HG03565 (cell line): Measurements from ENCODE around the gene CNBP.
"Not testable (repeated sequence)": the region's sequence is repeated elsewhere in the genome, so short reads cannot be mapped to it uniquely, and the experiment has no call there.

Experiments used
- ATAC-seq: cut with Tn5 transposase; IDR thresholded peaks from one replicate; pipeline ENCODE4 v1.9.1; 2021; ENCODE audit warnings: mild to moderate bottlenecking, moderate library complexity; ENCODE audit not compliant: unreplicated experiment

CNBP gene

DNA sequence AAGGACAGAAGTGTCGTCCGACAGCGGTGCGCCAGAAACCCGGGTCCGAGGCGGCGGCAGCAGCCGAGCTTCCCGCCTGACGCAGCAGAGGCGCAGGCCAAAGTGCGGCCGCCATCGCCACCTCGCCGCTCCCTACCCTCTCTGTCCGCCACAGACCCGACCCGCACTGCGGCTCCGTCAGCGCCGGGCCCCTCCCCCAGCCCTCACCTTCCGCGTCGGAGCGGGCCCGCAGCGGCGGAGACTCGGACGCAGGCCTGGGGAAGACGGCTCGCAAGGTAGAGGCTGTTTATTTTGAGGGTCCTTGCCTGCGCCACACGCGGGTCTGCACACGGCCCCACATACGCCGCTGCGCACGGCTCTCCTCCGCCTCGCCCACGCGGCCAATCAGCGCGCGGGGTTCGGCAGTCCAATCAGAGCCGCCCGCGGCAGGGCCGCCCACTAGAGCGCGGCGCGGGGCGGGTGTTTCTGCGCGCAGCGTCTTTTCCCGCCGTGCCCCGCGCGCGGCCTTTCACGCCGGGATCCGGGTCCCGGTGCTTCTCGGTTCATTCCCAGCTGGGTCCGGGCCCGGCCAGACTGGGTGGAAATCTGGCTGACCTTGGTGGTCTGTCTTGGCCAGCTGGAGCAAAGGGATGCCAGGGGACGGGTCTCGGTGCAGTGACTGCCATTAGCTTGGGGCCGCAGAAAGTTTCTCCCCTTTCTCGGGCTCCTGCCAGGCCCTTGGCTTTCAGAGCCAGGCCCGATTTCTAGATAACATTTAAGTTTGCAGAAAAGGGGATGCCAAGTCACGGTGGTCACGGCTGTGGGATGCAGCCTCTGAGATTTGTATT is at the start of gene CNBP:
Gene CNBP, minus strand, starts transcription at position 328 of the 827 bp plus-strand sequence. CDS start 12,139 bp downstream, outside the sequence.
- peak; percentile 82 for ATAC-seq

DNA sequence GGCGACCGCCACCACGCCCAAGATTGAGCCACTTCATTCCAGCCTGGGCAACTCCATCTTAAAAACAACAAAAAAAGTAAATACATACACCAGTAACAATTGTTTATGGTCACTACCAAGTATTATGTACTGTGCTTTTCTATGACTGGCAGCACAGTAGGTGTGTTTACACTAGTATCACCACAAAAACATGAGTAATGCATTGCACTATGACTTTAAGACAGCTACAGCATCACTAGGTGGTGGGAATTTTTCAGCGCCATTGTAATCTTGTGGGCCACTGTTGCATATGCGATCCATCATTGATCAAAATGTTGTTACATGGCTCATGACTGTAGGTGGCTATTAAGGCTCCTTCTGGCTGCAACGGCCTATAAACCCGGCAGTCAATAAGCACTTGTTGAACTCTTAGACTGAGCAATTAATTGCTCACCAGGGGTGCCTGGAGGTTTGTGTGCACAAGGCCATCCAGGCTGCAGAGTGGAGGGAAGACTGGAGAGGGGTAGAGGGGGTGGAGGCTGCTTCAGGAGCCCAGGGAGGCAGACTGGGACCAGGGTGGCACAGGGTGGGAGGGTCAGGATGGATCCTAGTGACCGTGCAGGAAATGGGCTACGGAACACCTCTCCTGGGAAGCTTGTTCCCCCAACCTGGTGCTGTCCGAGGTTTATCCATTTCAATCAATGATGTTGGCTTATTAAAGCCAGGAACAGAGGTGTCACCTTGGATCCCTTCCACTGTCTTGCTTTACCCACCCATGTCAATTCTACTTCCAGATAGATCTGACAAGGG is 47.8 kb upstream of the CNBP start:
- no peak for ATAC-seq

DNA sequence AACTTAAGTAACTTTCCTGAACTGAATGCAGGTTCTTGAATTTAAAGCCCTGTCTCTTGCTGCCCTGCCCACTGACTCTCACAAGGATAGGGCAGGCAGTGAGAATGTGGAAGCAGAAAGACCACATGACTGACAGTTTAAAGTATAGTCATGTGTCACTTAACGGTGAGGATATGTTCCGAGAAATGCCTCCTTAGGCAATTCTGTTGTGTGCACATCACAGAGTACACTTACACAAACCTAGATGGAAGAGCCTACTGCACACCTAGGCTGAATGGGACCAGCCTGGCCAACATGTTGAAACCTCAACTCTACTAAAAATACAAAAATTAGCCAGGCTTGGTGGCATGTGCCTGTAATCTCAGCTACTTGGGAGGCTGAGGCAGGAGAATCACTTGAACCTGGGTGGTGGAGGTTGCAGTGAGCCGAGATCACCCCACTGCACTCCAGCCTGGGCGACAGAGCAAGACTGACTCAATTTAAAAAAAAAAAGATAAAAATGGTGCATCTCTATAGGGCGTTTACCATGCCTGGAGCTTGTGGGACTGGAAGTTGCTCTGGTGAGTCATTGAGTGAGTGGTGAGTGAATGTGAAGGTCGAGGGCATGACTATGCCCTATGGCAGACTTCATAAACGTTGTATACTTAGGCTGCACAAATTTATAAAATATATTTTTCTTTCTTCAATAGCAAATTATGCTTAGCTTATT is 46.8 kb upstream of the CNBP start:
- ATAC-seq = no peak

DNA sequence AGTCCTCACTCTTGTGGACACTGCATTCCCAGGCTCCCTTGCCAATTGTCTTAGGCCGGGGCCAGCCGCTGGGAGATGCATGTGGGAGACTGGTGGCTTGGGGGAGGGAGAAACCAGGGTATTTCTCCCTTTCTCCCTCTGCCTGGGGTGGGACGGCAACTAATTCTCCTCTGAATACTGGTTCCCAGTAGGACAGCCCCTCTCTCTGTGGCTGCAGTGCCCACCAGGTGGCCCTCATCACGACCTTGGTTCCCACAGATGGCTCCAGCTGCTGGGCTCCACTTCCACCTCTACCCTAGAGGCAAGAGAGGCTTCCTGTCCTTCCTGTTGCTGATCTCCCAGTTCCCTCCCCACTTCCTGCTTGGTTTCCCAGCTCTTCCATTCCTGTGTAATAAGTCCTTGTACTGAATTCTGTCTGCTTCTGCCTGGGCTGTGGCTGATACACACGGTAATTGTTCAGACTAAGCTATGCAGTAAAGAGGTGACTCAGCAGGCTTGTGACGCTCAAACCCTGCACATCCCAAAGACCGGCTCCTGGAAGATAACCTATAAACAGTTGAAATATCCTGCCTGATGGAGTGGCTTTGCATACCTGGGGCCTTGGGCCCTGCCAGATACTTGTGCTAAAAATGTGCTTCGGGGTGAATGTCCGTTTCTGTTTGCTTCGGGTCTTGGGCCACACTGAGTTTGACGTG is 45.3 kb upstream of the CNBP start:
- no peak for ATAC-seq

DNA sequence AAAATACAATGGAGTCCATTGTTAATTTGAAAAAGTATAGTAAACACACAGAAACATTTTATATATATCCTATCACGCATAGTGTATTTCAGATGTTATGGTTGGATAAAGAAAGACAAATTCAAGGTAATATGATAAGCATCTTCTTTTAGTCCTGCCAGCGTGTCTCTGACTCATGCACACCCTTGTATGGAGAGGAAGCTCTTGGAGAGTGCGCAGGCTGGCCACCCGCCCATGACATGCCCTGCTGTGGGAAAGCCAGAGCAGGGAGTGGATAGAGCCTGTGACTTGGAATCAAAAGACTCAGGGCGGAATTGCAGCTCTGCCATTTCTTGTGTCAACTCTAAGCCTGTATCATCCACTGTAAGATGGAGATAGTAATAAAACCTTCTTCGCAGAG is 42.7 kb upstream of the CNBP start:
- no peak for ATAC-seq

DNA sequence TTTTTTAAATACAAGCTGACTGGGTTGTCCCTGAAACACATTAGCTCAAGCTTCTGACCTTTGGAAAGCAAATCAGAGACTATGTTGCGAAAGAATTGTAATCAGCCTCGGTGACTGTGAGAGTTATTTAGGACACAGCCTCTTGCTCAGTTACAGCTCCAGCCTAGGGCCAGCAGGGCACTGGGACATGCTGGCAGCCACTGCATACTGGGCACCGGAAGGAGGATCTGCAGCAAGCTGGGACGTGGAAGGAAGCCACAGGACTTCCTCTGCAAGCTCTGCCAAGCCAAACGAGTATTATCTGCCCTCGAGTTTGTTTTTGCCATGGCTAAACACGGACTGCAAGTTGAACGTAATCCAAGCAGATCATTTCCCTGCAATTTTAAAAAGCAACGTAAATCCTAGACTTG is 41.3 kb upstream of the CNBP start:
- ATAC-seq = no peak

DNA sequence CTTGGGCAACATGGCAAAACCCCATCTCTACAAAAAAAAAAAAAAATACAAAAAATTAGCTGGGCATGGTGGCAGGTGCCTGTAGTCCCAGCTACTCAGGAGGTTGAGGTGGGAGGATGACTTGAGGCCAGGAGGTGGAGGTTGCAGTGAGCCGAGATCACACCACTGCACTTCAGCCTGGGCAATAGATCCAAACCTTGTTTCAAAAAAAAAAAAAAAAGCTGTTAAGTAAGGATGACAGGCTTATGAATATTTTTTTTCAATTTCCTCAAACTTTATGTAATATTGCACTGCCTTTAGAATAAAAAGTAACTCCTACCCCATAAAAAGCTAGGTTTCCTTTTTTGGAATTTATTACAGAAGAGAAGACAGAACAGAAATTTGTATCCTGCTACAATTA is 40.7 kb upstream of the CNBP start:
- not testable (repeated sequence) for ATAC-seq

DNA sequence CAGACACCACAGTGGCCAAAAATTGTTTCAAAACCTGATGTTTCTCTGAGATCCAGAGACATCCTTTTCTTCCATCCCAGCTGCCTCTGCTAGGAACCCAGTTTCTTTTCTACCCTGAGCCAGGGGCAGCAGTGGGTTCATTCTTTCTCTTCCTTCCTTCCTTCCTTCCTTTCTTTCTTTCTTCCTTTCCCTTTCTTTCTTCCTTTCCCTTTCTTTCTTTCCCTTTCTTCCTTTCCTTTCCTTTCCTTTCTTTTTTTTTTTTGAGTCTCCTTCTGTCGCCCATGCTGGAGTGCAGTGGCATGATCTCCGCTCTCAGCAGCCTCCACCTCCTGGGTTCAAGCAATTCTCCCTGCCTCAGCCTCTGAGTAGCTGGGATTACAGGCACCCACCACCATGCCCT is 35.0 kb upstream of the CNBP start:
- no peak for ATAC-seq

DNA sequence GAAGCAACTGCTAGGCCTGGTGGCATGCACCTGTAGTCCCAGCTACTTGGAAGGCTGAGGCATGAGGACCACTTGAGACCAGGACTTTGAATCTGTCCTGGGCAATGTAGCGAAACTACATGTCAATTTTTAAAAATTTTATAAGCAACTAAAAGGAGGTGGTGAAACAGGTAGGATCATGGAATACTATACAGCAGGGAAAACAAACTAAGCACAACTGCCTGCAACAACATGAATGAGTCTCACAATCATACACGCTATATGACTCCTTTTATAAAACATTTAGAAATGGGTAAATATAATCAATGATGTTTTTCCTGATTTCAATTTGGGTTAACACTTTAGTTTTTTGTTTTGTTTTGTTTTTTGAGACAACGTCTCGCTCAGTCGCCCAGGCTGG is 29.5 kb upstream of the CNBP start:
- ATAC-seq = no peak

DNA sequence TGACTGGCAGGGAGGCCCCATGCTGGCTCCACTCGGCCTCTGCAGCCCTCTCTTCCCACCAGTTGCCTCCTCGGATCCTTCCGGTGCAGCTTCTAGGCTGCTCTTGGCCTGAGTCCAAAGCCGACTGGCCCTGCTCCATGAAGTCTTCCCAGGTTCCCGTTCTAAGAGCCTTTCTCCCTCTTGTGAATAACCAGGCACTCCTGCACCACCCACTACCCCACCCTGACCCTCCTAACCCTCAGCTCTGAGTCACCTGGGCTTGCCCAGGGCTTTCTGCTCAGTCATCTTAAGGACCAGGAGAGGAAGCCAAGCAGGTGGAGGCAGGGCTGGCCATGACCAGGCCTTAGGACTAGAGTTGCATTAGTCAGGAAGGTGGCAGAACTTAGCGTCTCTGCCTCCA is 28.1 kb upstream of the CNBP start:
- ATAC-seq = no peak

DNA sequence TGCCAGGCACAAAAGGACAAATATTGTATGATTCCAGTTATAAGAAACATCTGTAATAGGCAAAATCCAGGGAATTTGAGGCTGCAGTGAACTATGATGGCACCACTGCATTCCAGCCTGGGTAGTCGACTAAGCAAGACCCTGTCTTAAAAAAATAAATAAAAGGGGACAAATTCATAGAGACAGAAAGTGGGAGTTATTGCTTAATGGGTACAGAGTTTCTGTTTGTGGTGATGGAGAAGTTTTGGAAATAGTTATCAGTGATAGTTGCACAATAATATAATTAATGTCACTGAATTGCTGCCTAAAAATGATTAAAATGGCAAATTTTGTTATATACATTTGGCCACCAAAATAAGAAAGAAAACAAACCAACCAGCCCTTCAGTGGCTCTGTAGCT is 27.6 kb upstream of the CNBP start:
- ATAC-seq = no peak

DNA sequence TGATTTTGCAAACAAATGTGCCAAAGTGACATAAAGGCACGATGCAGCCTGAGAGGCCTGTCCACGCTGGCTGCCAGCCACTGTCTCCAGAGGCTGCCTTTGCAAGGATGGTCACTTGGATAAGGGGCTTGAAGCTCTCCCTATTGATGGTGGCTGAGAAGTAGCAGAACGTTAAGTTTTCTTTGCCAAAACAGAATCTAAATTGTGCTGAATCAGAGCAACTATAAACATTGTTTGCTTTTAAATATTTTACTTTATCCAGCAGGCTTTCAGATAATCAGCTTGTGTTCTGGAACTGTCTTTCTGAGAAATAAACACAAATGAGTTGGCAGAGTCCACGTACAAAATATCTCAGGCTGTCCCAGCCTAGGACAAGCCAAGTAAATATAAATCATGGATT is 23.8 kb upstream of the CNBP start:
- ATAC-seq = no peak

DNA sequence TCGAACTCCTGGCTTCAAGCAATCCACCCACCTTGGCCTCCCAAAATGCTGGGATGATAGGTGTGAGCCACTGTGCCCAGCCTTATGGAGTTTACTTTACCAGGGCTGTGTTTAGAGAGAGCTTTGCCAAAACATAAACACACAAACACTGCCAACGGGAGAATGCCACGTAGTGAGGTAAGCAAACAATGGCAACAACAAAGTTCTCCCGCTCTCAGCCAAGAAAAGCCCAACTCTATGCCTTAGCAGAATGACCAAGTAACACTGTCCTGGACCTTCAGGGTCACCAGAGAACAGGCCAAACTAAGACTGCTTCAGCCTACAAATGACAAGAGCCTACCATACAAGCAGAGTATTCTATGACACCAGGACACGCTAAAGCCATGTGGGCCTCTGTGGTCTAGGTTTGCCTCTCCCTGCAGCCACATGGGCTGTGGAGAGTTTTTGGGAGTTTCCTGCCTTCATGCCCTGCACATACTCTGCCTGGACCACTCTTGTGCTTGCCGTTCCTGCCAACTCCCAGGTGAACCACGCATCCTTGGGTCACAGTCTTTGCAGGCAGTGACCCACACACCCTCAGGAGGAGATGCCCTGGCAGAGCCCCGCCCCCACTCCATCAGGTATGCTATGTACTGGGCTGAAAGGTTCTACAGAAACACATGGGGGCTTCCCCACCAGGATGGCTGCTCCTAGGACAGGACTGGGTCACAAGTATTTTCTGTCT is 21.6 kb upstream of the CNBP start:
- ATAC-seq = no peak

DNA sequence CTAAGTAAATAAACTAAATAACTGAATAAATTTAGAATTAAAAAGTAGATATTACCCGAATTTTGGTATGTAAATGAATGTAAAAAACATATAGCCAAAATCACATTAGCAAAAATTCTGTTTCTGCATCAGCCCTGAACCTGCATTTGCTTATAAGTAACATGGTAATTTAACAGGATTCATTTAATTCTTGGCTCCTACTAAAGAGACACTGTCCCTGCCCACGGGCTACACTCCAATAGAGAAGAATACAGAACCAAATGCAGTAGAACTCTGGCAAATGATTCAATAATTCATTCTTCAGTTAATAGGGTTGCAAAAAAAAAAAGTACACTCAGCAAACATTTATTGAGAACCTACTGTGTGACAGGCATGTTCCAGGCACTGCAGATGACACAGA is 20.8 kb upstream of the CNBP start:
- no peak for ATAC-seq

DNA sequence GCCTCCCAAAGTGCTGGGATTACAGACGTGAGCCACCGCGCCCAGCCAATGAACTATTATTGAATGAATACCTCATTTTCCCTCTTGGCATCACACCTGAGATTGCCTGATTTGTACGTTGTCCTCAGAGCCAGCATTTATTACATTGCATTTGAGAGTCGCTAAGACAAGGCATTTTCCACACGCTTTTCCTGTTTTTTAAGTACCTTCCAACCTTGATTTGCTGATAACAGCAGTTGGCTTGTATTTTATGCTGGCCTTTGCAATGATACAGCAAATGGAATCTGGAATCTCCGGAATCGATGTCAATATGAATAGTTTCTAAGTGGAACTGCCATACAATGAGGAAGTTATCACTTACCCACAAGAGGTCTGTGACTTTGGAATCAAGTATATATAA is 15.7 kb upstream of the CNBP start:
- no peak for ATAC-seq

DNA sequence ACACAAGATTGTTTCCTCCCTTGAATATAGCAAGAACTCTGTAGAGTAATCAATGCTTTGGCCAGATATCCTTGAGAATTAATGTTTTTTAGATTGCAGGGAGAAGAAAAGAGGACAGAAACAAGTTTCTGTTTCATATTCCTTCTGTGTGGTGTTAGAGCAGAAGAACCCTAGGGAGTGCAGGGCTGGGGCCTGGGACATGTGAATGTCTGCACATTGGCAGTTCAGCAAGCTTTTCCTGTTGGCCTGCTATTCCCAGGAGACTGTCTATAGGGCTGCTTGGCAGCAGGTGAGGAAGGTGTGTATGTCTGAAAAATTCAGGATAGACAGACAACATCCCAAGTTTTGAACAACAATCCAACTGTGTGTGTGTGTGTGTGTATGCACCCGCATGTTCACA is 13.6 kb upstream of the CNBP start:
- no peak for ATAC-seq

DNA sequence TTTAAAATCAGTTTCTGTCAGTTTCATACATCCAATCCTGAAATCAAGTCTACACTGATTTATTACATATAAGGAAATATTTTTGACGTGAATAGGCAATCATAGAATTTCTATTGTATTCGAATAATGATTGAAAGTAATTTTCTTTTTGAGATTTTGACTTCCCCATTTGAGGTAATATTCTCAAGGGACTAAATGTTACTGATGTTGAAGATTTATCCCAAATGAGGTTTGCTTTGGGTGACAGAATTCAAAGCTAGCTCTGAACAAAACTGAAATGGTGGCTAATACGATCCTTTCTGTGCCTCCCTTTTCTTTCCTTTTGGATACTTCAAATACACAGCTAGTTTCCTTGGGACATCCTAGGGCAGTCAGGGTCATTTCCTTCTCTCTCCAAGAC is 12.9 kb upstream of the CNBP start:
- no peak for ATAC-seq

DNA sequence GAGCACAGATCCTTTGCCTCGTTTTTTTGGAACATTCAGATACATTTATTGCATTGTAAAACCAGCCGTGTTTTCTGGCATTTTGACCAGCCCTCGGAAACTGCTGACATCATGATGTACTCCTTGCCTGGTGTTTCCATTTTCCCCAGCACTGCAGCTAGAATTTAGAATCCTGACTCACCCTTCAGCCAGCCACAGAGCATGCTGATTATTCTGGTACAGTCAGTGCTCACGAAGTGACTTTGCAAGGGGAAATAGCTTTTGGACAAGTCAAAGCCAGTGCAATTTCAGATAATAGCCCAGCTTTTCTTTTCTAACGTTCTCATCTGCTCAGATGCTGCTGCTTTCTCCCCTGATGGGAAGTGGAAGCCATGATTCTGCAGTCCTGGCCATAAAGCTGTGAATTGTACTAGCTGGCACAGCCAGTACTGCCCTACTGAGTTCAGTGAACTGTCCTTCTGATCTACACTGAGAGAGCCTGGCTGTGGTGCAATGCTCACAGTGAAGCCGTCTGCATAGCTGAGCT is 12.1 kb upstream of the CNBP start:
- no peak for ATAC-seq

DNA sequence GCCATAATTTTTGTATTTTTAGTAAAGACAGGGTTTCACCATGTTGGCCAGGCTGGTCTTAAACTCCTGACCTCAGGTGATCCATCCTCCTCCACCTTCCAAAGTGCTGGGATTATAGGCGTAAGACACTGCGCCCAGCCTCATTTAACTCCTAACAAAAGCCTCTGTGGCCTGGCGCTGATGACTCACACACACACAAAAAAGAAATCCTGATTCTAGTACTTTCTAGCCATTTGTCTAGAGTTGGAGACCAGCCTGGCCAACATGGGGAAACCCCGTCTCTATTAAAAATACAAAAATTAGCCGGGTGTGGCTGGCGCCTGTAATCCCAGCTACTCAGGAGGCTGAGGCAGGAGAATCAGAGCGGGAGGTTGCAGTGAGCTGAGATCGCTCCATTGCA is 6.1 kb upstream of the CNBP start:
- ATAC-seq = not testable (repeated sequence)

DNA sequence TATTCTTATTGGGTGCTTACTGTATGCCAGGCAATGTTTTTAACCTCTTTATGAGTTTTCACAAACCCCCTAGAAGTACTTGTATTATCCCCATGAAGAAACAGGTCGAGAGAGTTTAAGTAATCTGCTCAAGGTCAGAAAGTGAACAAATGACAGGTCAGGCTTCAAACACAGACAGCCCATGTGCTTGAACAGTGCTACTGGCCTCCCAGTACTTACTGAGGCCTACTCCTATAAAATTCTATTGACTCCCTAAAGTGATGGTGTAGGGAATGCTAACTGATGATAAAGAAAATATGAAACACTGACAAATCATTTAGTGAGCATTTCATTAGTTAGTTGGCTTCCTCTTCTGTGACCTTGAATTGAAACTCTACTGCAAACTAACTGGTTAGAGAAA is 4.2 kb upstream of the CNBP start:
- ATAC-seq = no peak
